GM12801 (cell line): ENCODE results near the gene F2R.

Experiments
- CTCF ChIP-seq: IDR thresholded peaks from one replicate; pipeline ENCODE4 v1.5.1; 2011; ENCODE audit warnings: control low read depth; ENCODE audit not compliant: insufficient read length; ENCODE audit errors: extremely low read depth

F2R gene

DNA sequence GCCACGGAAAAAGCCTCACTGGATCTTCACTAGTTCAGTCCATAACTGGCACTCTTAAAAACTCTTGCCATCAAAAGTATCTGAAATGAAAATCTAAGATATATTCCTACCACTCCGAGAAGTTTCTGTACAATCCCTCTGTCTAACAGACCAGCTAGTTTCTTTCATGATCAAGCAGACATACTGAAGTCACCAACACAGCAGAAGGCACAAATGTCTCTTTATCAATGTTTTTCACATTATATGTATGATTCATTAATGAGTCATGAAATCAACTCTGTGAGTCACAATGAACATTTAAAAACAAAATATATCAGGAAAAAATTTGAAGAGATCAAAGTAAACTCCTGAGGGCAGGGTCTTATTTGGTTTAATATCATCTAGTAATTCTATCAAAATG, 50.8 kb downstream of the F2R start:
- TF ChIP-seq CTCF: no peak

DNA sequence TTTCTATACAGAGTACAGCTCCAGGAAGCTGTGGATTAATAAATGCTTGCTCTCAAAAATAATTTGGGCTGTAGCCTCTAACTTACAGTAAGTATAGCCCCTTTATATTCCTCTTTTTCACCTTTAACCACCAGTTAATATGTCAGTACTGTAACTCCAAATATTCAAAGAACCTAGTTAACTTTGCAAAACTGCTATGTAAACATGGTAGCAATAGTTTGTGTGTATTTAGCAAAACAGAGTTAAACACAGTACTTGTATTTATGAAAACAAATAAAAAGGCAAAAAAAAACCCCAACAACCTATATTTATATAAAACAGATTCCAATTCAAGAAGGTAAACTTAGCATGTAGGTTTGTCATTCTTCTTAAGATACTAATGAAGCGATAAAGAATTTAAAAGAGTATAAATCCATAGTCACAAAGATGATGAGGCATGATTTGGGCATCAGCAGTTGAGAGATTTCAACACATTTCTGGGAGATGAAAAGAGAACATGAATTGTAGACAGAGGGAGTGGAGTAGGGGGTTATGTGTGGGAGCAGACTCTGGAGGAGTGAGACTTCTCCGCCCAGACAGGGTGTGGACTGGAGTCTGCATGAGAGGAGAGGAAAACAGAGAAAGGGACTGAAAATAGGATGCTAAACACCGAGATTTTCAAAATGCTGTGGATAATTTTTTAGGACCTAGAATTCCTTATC, 55.9 kb downstream of the F2R start:
- no peak for TF ChIP-seq CTCF

- TF ChIP-seq CTCF: no peak
Observed at GRCh38 chr5:76775921-76776320, 60.0 kb downstream of the F2R start.

DNA sequence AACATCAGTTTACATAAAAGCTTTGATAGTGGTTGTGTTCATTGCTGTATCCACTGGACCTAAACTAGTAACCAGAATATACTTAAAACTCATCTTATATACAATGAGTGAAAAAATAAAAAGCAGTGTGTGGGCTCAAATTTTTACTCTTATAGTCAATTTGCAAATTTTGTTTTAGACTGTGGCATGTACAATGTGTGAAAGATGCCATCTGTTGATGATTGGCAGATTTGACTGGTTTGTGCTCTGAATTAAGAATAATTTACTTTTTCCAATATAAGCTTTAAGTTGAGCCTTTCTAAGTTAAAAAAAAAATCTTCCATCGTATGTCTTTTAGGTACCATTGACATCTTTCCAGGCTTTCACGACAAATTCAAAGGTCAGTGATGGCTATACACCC, 60.5 kb downstream of the F2R start:
- TF ChIP-seq CTCF: no peak

GRCh38 chr5:76781775-76782174, 65.8 kb downstream of the F2R start:
- no peak for TF ChIP-seq CTCF

- TF ChIP-seq CTCF: no peak
Observed at GRCh38 chr5:76782444-76782843, 66.5 kb downstream of the F2R start.
